Measurements from ENCODE around the gene MLST8. TPM values are rescaled to one million over a fixed set of nuclear protein-coding genes. Genes with fewer than 3 reads are reported as not detected.

Gene MLST8
- total RNA-seq, 1 donor from 2014 or later: 38.4 TPM

GRCh38 chr16:2228161-2228824, 23.0 kb downstream of the MLST8 start:
- intact Hi-C loops (cut with micrococcal nuclease): no loop called here

GRCh38 chr16:2229091-2229490, 23.8 kb downstream of the MLST8 start:
- intact Hi-C loops (cut with micrococcal nuclease): no loop called here

GRCh38 chr16:2229632-2230250, 24.5 kb downstream of the MLST8 start:
- intact Hi-C loops (cut with micrococcal nuclease): no loop called here

GRCh38 chr16:2230376-2230775, 25.1 kb downstream of the MLST8 start:
- intact Hi-C loops (cut with micrococcal nuclease): no loop called here

GRCh38 chr16:2231016-2231931, 26.0 kb downstream of the MLST8 start:
- intact Hi-C loops (cut with micrococcal nuclease): no loop called here

- intact Hi-C loops (cut with micrococcal nuclease): no loop called here
These were observed 27.1 kb downstream of the MLST8 start for GRCh38 chr16:2232094-2232990.

GRCh38 chr16:2233046-2233775, 28.0 kb downstream of the MLST8 start:
- intact Hi-C loops (cut with micrococcal nuclease): no loop called here

GRCh38 chr16:2233872-2234812, 28.9 kb downstream of the MLST8 start:
- intact Hi-C loops (cut with micrococcal nuclease): no loop called here

GRCh38 chr16:2234813-2235170, 29.5 kb downstream of the MLST8 start:
- intact Hi-C loops (cut with micrococcal nuclease): no loop called here

- intact Hi-C loops (cut with micrococcal nuclease): no loop called here
These were observed 30.0 kb downstream of the MLST8 start for GRCh38 chr16:2235234-2235651.

- intact Hi-C loops (cut with micrococcal nuclease): no loop called here
These were observed 30.6 kb downstream of the MLST8 start for GRCh38 chr16:2235695-2236336.

- intact Hi-C loops (cut with micrococcal nuclease): no loop called here
These were observed 31.3 kb downstream of the MLST8 start, which contains the start of gene DNASE1L2 for GRCh38 chr16:2236337-2237101. Gene DNASE1L2 (plus strand): TSS chr16:2236444. CDS start chr16:2236817, 373 bp downstream.

GRCh38 chr16:2237102-2237482, 31.8 kb downstream of the MLST8 start:
- intact Hi-C loops (cut with micrococcal nuclease): no loop called here

- intact Hi-C loops (cut with micrococcal nuclease): no loop called here
These were observed 32.4 kb downstream of the MLST8 start for GRCh38 chr16:2237493-2238149.

- intact Hi-C loops (cut with micrococcal nuclease): no loop called here
These were observed 33.0 kb downstream of the MLST8 start for GRCh38 chr16:2238150-2238837.

- intact Hi-C loops (cut with micrococcal nuclease): no loop called here
These were observed 33.8 kb downstream of the MLST8 start for GRCh38 chr16:2238838-2239675.

Data from T-helper 2 cell treated with Interferon-gamma antibody and Interleukin-4, amounts not matched to agents 100 ng/mL and 5 ng/mL, for 36 hours (primary cell).